ENCODE results near the gene TRIM36.

DNA sequence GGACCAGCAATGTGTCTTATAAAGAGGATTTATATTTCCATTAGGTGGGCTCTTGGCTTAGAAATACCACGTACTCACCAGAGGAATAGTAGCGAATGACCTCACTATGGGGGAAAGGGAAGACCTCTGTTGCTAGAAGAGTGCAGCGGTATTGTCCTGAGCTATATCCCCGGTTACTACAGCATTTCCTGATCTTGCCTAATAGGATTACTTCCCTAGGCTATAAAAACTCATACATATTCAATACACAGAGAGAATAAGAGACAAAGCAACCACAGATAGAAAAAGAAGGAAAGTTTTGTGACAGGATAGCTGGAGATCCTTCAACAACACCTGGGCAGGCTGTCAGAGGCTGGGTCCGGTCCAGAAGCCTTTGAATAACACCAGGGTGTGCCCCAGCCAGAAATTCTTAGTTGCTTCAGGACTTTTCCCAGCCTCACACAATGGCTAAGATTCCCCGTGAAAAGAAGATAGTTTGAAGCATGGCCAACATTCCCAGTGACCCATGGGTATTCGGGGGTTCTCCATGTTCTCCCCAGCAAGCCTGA lies 85.4 kb downstream of the TRIM36 start:
- no peak for TF ChIP-seq SIX5 (IDR thresholded peaks at IDR 0.05; ENCODE audit: low read depth, low read length, severe bottlenecking)
- no peak for TF ChIP-seq POLR2A (IDR thresholded peaks at IDR 0.05; ENCODE audit: low read depth, low read length)
- no peak for TF ChIP-seq CEBPB (IDR thresholded peaks at IDR 0.05; ENCODE audit: borderline replicate concordance in 1 of 2, low read depth in 2 of 2, low read length in 2 of 2)
- no peak for TF ChIP-seq EZH2 (IDR thresholded peaks at IDR 0.05; ENCODE audit: borderline replicate concordance, control insufficient read depth, low read depth, low read length)
- no peak for TF ChIP-seq TCF7 (IDR thresholded peaks at IDR 0.05; ENCODE audit: borderline replicate concordance)
- TF ChIP-seq, protein P1, sequence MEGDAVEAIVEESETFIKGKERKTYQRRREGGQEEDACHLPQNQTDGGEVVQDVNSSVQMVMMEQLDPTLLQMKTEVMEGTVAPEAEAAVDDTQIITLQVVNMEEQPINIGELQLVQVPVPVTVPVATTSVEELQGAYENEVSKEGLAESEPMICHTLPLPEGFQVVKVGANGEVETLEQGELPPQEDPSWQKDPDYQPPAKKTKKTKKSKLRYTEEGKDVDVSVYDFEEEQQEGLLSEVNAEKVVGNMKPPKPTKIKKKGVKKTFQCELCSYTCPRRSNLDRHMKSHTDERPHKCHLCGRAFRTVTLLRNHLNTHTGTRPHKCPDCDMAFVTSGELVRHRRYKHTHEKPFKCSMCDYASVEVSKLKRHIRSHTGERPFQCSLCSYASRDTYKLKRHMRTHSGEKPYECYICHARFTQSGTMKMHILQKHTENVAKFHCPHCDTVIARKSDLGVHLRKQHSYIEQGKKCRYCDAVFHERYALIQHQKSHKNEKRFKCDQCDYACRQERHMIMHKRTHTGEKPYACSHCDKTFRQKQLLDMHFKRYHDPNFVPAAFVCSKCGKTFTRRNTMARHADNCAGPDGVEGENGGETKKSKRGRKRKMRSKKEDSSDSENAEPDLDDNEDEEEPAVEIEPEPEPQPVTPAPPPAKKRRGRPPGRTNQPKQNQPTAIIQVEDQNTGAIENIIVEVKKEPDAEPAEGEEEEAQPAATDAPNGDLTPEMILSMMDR (IDR thresholded peaks at IDR 0.05 in 2 of 3, conservative IDR thresholded peaks at IDR 0.05 in 1 of 3; ENCODE audit: control insufficient read depth in 2 of 3, extremely low read depth in 1 of 3, insufficient read depth in 1 of 3, low read depth in 3 of 3, low read length in 3 of 3) = no peak
- no peak for TF ChIP-seq EP300 (IDR thresholded peaks at IDR 0.05; ENCODE audit: borderline replicate concordance in 1 of 2, control insufficient read depth in 1 of 2, low read depth in 2 of 2, low read length in 2 of 2)
- no peak for TF ChIP-seq KAT2A (conservative IDR thresholded peaks at IDR 0.05; ENCODE audit: control insufficient read depth, low read depth, low read length)
- no peak for TF ChIP-seq ESRRA (IDR thresholded peaks at IDR 0.05; ENCODE audit: low read length)
- TF ChIP-seq, protein P2, sequence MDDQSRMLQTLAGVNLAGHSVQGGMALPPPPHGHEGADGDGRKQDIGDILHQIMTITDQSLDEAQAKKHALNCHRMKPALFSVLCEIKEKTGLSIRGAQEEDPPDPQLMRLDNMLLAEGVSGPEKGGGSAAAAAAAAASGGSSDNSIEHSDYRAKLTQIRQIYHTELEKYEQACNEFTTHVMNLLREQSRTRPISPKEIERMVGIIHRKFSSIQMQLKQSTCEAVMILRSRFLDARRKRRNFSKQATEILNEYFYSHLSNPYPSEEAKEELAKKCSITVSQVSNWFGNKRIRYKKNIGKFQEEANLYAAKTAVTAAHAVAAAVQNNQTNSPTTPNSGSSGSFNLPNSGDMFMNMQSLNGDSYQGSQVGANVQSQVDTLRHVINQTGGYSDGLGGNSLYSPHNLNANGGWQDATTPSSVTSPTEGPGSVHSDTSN (IDR thresholded peaks at IDR 0.05; ENCODE audit: insufficient replicate concordance, low read depth, low read length) = no peak

Data from GM12878 (cell line).